ENCODE data around the gene IGFBP2. TPM values are rescaled to one million over a fixed set of nuclear protein-coding genes. Genes with fewer than 3 reads are reported as not detected.

IGFBP2 gene
- total RNA-seq, 4 donors from 2014 or later = 10.5 to 155 (median 101) TPM

- 1 to 5% methylated on average over 17 to 21 of the region's 59 CpGs for WGBS, 2 donors (ENCODE audit: low coverage in 1 of 2)
- intact Hi-C loops (cut with DNase I; ENCODE audit: low total_unique reads) = loop anchor here (5.0 to 10.0 kb wide), 6 partner anchors 371 to 1021 kb away; no protein-coding TSS in a partner anchor
- H3K4me3 ChIP-seq = peak overlapping the region; percentile 39 to 72 (median 54)
- H3K4me1 ChIP-seq = peaks cover 0 to 59% (median 10%) of the 10 kb centered on the region in 4 donors
- no peaks in the 10 kb centered on the region for H3K36me3 ChIP-seq
- TF ChIP-seq EP300 (IDR thresholded peaks at IDR 0.05; ENCODE audit: low read depth) (no peak), POLR2AphosphoS5 (IDR thresholded peaks at IDR 0.05) (peak in 2 of 3 donors; percentile 30 to 58), POLR2A (IDR thresholded peaks at IDR 0.05) (peak; percentile 38), CTCF (IDR thresholded peaks at IDR 0.05) (peak in 1 of 5 experiments; percentile 16)
- no peaks in the 10 kb centered on the region for H3K9me3 ChIP-seq
- DNase-seq = peak; percentile 39
- in situ Hi-C loops (cut with MboI; ENCODE audit: low pct_ligation_motif_present in 1 of 4, low pct_unique_long_range_greater_than_20kb in 1 of 4, low sequenced_read_pairs in 3 of 4) = loop anchor here (10.0 to 25.0 kb wide), 7 partner anchors 468 to 1018 kb away; no protein-coding TSS in a partner anchor
- peak overlapping the region; percentile 82 to 94 (median 84) for H3K27ac ChIP-seq
- peaks cover 90% of the 10 kb centered on the region for H3K27me3 ChIP-seq
These were observed 61.0 kb downstream of the IGFBP2 start for GRCh38 chr2:216694082-216694825.

GRCh38 chr2:216694826-216695217, 61.6 kb downstream of the IGFBP2 start:
- intact Hi-C loops (cut with DNase I; ENCODE audit: low total_unique reads) = loop anchor here (5.0 to 10.0 kb wide), 7 partner anchors 370 to 1020 kb away; no protein-coding TSS in a partner anchor
- Histone ChIP-seq H3K36me3 (no peaks in the 10 kb centered on the region), H3K4me1 (peaks cover 0 to 57% (median 8%) of the 10 kb centered on the region in 4 donors), H3K27me3 (peaks cover 85% of the 10 kb centered on the region), H3K9me3 (no peaks in the 10 kb centered on the region), H3K4me3 (peak overlapping the region; percentile 39 to 72 (median 54)), H3K27ac (peak overlapping the region; percentile 82 to 94 (median 84))
- in situ Hi-C loops (cut with MboI; ENCODE audit: low pct_ligation_motif_present in 1 of 4, low pct_unique_long_range_greater_than_20kb in 1 of 4, low sequenced_read_pairs in 3 of 4) = loop anchor here (10.0 to 25.0 kb wide), 7 partner anchors 467 to 1017 kb away; no protein-coding TSS in a partner anchor
- DNase-seq = no peak
- TF ChIP-seq EP300 (IDR thresholded peaks at IDR 0.05; ENCODE audit: low read depth) = no peak
- WGBS, 2 donors (ENCODE audit: low coverage in 1 of 2) = 10 to 17% methylated on average over 8 to 10 of the region's 10 CpGs

GRCh38 chr2:216695401-216695821, 62.2 kb downstream of the IGFBP2 start, which contains the start of gene IGFBP5:
Gene IGFBP5 (minus strand): TSS chr2:216695549. CDS start chr2:216694775, 774 bp downstream.
- intact Hi-C loops (cut with DNase I; ENCODE audit: low total_unique reads) (loop anchor here (5.0 to 10.0 kb wide), 5 partner anchors 369 to 1019 kb away; no protein-coding TSS in a partner anchor), in situ Hi-C loops (cut with MboI; ENCODE audit: low pct_ligation_motif_present in 1 of 4, low pct_unique_long_range_greater_than_20kb in 1 of 4, low sequenced_read_pairs in 3 of 4) (loop anchor here (10.0 to 25.0 kb wide), 7 partner anchors 467 to 1017 kb away; no protein-coding TSS in a partner anchor)
- 19 to 24% methylated on average over 10 to 16 of the region's 16 CpGs for WGBS, 2 donors (ENCODE audit: low coverage in 1 of 2)
- peak within 1 kb of the TSS; percentile 39 to 72 (median 54) for H3K4me3 ChIP-seq
- TF ChIP-seq EP300 (IDR thresholded peaks at IDR 0.05; ENCODE audit: low read depth) (no peak), POLR2AphosphoS5 (IDR thresholded peaks at IDR 0.05) (peak; percentile 90 to 93 (median 93)), POLR2A (IDR thresholded peaks at IDR 0.05) (peak; percentile 84)
- no peaks in the 10 kb centered on the region for H3K9me3 ChIP-seq
- peaks cover 85% of the 10 kb centered on the region for H3K27me3 ChIP-seq
- H3K27ac ChIP-seq = peak within 1 kb of the TSS; percentile 82 to 94 (median 84)
- H3K36me3 ChIP-seq = no peaks in the 10 kb centered on the region
- H3K4me1 ChIP-seq = peaks cover 0 to 57% (median 7%) of the 10 kb centered on the region in 4 donors
- DNase-seq = peak; percentile 75

- H3K36me3 ChIP-seq = no peaks in the 10 kb centered on the region
- peaks cover 0 to 59% (median 11%) of the 10 kb centered on the region in 4 donors for H3K4me1 ChIP-seq
- no peak overlapping the region for H3K4me3 ChIP-seq
- WGBS, 2 donors (ENCODE audit: low coverage in 1 of 2) = 83% methylated on average over 1 of the region's 1 CpG
- no peak for TF ChIP-seq POLR2A (IDR thresholded peaks at IDR 0.05)
- no peak for TF ChIP-seq POLR2AphosphoS5 (IDR thresholded peaks at IDR 0.05)
- no peak for TF ChIP-seq EP300 (IDR thresholded peaks at IDR 0.05; ENCODE audit: low read depth)
- TF ChIP-seq CTCF (IDR thresholded peaks at IDR 0.05) = no peak
- no peak for DNase-seq
- in situ Hi-C loops (cut with MboI; ENCODE audit: low pct_ligation_motif_present in 1 of 4, low pct_unique_long_range_greater_than_20kb in 1 of 4, low sequenced_read_pairs in 3 of 4) (loop anchor here (10.0 to 25.0 kb wide), 7 partner anchors 466 to 1016 kb away; no protein-coding TSS in a partner anchor), intact Hi-C loops (cut with DNase I; ENCODE audit: low total_unique reads) (loop anchor here (5.0 to 10.0 kb wide), 5 partner anchors 368 to 1018 kb away; no protein-coding TSS in a partner anchor)
- H3K27me3 ChIP-seq = peaks cover 84% of the 10 kb centered on the region
- H3K27ac ChIP-seq = peak overlapping the region; percentile 82 to 94 (median 84)
- H3K9me3 ChIP-seq = no peaks in the 10 kb centered on the region
These were observed 63.1 kb downstream of the IGFBP2 start for GRCh38 chr2:216696321-216696720.
